PFSK-1 (cell line): ENCODE results near the gene LBHD2.

Experiments used
- POLR2AphosphoS5 ChIP-seq: IDR thresholded peaks from 2 replicates; pipeline ENCODE4 v1.6.1; 2012; ENCODE audit warnings: low read depth, mild to moderate bottlenecking, control low read depth, low read length, moderate library complexity
- REST ChIP-seq, 2 experiments: IDR thresholded peaks; 2 replicates each; pipeline versions ENCODE4 v1.6.1 to v1.8.0; 2011 to 2012; ENCODE audit warnings: low read depth in 2 of 2, low read length in 2 of 2, control low read depth in 1 of 2, inconsistent platforms in 1 of 2, mild to moderate bottlenecking in 1 of 2, moderate library complexity in 1 of 2; ENCODE audit not compliant: insufficient read depth in 1 of 2
- SIN3A ChIP-seq: IDR thresholded peaks from 2 replicates; pipeline ENCODE4 v1.6.1; 2012; ENCODE audit warnings: mild to moderate bottlenecking, low read length, moderate library complexity, borderline replicate concordance; ENCODE audit not compliant: insufficient read depth
- TAF1 ChIP-seq: IDR thresholded peaks from 2 replicates; pipeline ENCODE4 v1.6.1; 2012; ENCODE audit warnings: low read length, control low read depth, borderline replicate concordance; ENCODE audit not compliant: insufficient read depth

- TF ChIP-seq REST (IDR thresholded peaks at IDR 0.05; ENCODE audit: insufficient read depth in 1 of 2, low read depth in 2 of 2, low read length in 2 of 2) (no peak), SIN3A (no peak), POLR2AphosphoS5 (no peak), TAF1 (no peak)
Measured at GRCh38 chr14:103084021-103084919, at the start of gene LBHD2.
